HepG2 (cell line): ENCODE measurements around the gene C10orf143. TPM values are rescaled to one million over a fixed set of nuclear protein-coding genes. Genes with fewer than 3 reads are reported as not detected.

Experiments
- ATAC-seq: fragments of 200-7000 bp; cut with Tn5 transposase; 3 replicates; pipeline ENCODE4 v1.9.1; 2020; ENCODE audit warnings: mild to moderate bottlenecking, moderate library complexity
- BruUV-seq: library from RNA; stranded (reverse); fragments of 400-500 nt; replicated peaks from 2 replicates; lab custom pipeline; 2021; lab: Mats Ljungman, UMichigan
- CTCF ChIA-PET: fragments of 300-600 bp; formaldehyde crosslinking; extraction: SDS; loops from one replicate; lab custom pipeline; 2021; ENCODE audit warnings: low total read pairs, inconsistent platforms, low intra/inter-chr PET ratio; lab: Yijun Ruan, JAX
- POLR2A ChIA-PET: fragments of 350-600 bp; sonication (Branson Sonifier 250); formaldehyde crosslinking; loops from one replicate; lab custom pipeline; 2020; ENCODE audit warnings: antibody characterized with exemption, inconsistent platforms; lab: Yijun Ruan, JAX
- DNase-seq: peaks from one replicate; pipeline ENCODE4 v3.0.0-alpha.2; 2015; ENCODE audit warnings: low spot score
- FAIRE-seq: peaks from 3 replicates; lab custom pipeline; 2011; peaks lifted over from hg19 to GRCh38; lab: Jason Lieb, UNC
- H2AFZ ChIP-seq: one replicate; pipeline ENCODE4 v1.6.1; 2011; ENCODE audit warnings: low read length, inconsistent platforms
- H3K27ac ChIP-seq: fragments of 300-600 bp; 3 replicates; pipeline ENCODE4 v1.8.0; 2011; ENCODE audit warnings: mixed run types, mild to moderate bottlenecking, mixed read lengths, low read length, inconsistent platforms; ENCODE audit not compliant: insufficient read depth; ENCODE audit errors: extremely low read length
- H3K27me3 ChIP-seq, 2 experiments: fragments of 200-600 bp in 1 of 2; 2 replicates in 1 of 2; 3 replicates in 1 of 2; pipeline versions ENCODE4 v1.6.0 to v1.8.0; 2011; ENCODE audit warnings: low read length in 2 of 2, mild to moderate bottlenecking in 2 of 2, moderate library complexity in 2 of 2, inconsistent platforms in 1 of 2; ENCODE audit not compliant: insufficient read depth in 2 of 2, control insufficient read depth in 1 of 2
- H3K36me3 ChIP-seq, 2 experiments: fragments of 200-600 bp in 1 of 2; replicated peaks in 1 of 2; 2 replicates in 1 of 2; 3 replicates in 1 of 2; pipeline versions ENCODE4 v1.5.1 to v1.8.0; 2011; ENCODE audit warnings: low read length in 2 of 2, inconsistent platforms in 1 of 2; ENCODE audit not compliant: insufficient read depth in 2 of 2, control insufficient read depth in 1 of 2
- H3K4me1 ChIP-seq: 2 replicates; pipeline ENCODE4 v1.5.1; 2012; ENCODE audit warnings: low read length, inconsistent platforms; ENCODE audit not compliant: insufficient read depth
- H3K4me2 ChIP-seq: 2 replicates; pipeline ENCODE4 v1.6.0; 2011; ENCODE audit warnings: low read depth, low read length, inconsistent platforms
- H3K4me3 ChIP-seq, 3 experiments: fragments of 200-600 bp in 1 of 3; sonication (generic), shearing (Covaris generic) in 1 of 3; replicated peaks in 1 of 3; 2 replicates each; pipeline ENCODE4 v1.5.1; 2011 to 2016; ENCODE audit warnings: low read length in 3 of 3, inconsistent platforms in 2 of 3, low read depth in 2 of 3, mild to moderate bottlenecking in 2 of 3, control low read depth in 1 of 3, mixed read lengths in 1 of 3; ENCODE audit not compliant: insufficient read depth in 1 of 3
- H3K79me2 ChIP-seq: one replicate; pipeline ENCODE4 v1.6.1; 2011; ENCODE audit warnings: low read length, inconsistent platforms; ENCODE audit not compliant: insufficient read depth
- H3K9ac ChIP-seq: 2 replicates; pipeline ENCODE4 v1.6.0; 2011; ENCODE audit warnings: mild to moderate bottlenecking, low read depth, low read length, inconsistent platforms; ENCODE audit not compliant: insufficient read depth
- H3K9me3 ChIP-seq: 2 replicates; pipeline ENCODE4 v1.5.1; 2012; ENCODE audit warnings: mild to moderate bottlenecking, low read length
- H4K20me1 ChIP-seq: 2 replicates; pipeline ENCODE4 v1.6.0; 2011; ENCODE audit warnings: inconsistent platforms, mild to moderate bottlenecking, low read length, moderate library complexity; ENCODE audit not compliant: insufficient read depth
- CBFB ChIP-seq: sonication (generic); formaldehyde crosslinking; IDR thresholded peaks from 2 replicates; pipeline ENCODE4 v1.4.0; 2020; ENCODE audit warnings: missing genetic modification reagents
- JDP2 ChIP-seq: sonication (generic); formaldehyde crosslinking; IDR thresholded peaks from 2 replicates; pipeline ENCODE4 v1.8.1; 2022; ENCODE audit warnings: missing genetic modification reagents, borderline replicate concordance
- NCOA1 ChIP-seq: sonication (generic); formaldehyde crosslinking; IDR thresholded peaks from 2 replicates; pipeline ENCODE4 v1.9.0; 2021; ENCODE audit warnings: missing genetic modification reagents
- NFATC3 ChIP-seq: sonication (generic); formaldehyde crosslinking; IDR thresholded peaks from 2 replicates; pipeline ENCODE4 v1.5.1; 2020; ENCODE audit warnings: mild to moderate bottlenecking, missing genetic modification reagents
- PRPF4 ChIP-seq: fragments of 200-400 bp; formaldehyde crosslinking; IDR thresholded peaks from 2 replicates; pipeline ENCODE4 v1.6.1; 2016; ENCODE audit warnings: low read length, low read depth; ENCODE audit not compliant: poor library complexity, severe bottlenecking
- TGIF2 ChIP-seq: IDR thresholded peaks from 2 replicates; pipeline ENCODE4 v1.6.1; 2016; ENCODE audit warnings: control low read depth, missing compliant biosample characterization
- in situ Hi-C: cut with HindIII; loops from 2 replicates; pipeline ENCODE4 v1.10.0; 2017; ENCODE audit warnings: low pct_unique_long_range_greater_than_20kb; ENCODE audit not compliant: extremely low pct_ligation_motif_present
- intact Hi-C: fragments of 100-400 bp; cut with micrococcal nuclease; formaldehyde crosslinking; loops from one replicate; pipeline ENCODE4 v1.10.0; 2022; ENCODE audit not compliant: unreplicated experiment
- polyA plus RNA-seq, 8 experiments: library from polyadenylated mRNA; depleted of rRNA in 3 of 8; stranded (reverse) in 7 of 8; unstranded in 1 of 8; fragments of >200 nt; fragmentation: Illumina TruSeq in 4 of 8; extraction: Trizol in 4 of 8; gene quantifications; 2 replicates each; pipeline versions ENCODE4 v1.2.1 to v1.2.3, GENCODE V29; 2011 to 2016; ENCODE audit warnings: low read depth in 4 of 8, missing spikeins in 1 of 8, mixed read lengths in 1 of 8; ENCODE audit not compliant: insufficient read depth in 1 of 8
- total RNA-seq, 5 experiments: library from RNA; depleted of rRNA; stranded (reverse); fragments of >200 nt; fragmentation: Illumina TruSeq; extraction: Trizol; gene quantifications; 2 replicates each; pipeline ENCODE4 v1.2.3, GENCODE V29; 2016; ENCODE audit warnings: low read depth in 1 of 5
- TF ChIP-seq, protein P1 (sequence below): sonication (generic); formaldehyde crosslinking; IDR thresholded peaks from 2 replicates; pipeline ENCODE4 v1.5.1; 2020; ENCODE audit warnings: missing genetic modification reagents, mild to moderate bottlenecking, borderline replicate concordance
- TF ChIP-seq, protein P2 (sequence below): sonication (generic); formaldehyde crosslinking; IDR thresholded peaks from 2 replicates; pipeline ENCODE4 v1.8.0; 2022; ENCODE audit warnings: low read depth, missing genetic modification reagents
- TF ChIP-seq, protein P3 (sequence below): sonication (generic); formaldehyde crosslinking; IDR thresholded peaks from 2 replicates; pipeline ENCODE4 v1.5.1; 2020; ENCODE audit warnings: mild to moderate bottlenecking, missing genetic modification reagents, moderate library complexity

C10orf143 gene
- total and polyA plus RNA-seq, 2 of the 13 experiments (the other 11 are each of a cell fraction or from before 2014, with no cell fraction given), result 0.21 to 0.91 TPM

DNA sequence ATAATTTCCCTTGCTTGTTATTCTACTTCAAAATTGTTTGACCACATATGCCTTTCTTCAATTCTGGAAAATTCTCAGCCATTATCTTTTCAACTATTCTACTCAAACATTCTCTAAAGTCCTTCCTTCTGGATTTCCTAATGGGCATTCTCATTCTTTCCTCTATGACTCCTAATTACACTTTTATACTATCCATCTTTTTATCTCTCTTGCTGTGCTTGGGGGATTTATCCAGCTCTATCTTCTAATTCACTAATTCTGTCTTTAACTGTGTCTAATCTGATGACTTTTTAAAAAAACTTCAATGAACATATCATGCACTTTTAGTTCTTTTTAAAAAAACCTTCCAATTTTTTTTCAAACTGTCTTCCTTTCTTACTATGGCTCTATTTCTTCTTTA is 38.4 kb downstream of the C10orf143 start:
- BruUV-seq, result no TSS peak
- no peak for TF ChIP-seq JDP2 (CRISPR knock-in tag)
- TF ChIP-seq, protein P1, sequence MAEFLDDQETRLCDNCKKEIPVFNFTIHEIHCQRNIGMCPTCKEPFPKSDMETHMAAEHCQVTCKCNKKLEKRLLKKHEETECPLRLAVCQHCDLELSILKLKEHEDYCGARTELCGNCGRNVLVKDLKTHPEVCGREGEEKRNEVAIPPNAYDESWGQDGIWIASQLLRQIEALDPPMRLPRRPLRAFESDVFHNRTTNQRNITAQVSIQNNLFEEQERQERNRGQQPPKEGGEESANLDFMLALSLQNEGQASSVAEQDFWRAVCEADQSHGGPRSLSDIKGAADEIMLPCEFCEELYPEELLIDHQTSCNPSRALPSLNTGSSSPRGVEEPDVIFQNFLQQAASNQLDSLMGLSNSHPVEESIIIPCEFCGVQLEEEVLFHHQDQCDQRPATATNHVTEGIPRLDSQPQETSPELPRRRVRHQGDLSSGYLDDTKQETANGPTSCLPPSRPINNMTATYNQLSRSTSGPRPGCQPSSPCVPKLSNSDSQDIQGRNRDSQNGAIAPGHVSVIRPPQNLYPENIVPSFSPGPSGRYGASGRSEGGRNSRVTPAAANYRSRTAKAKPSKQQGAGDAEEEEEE (CRISPR knock-in tag), result no peak
- no peak for TF ChIP-seq TGIF2 (CRISPR knock-in tag)
- TF ChIP-seq, protein P2, sequence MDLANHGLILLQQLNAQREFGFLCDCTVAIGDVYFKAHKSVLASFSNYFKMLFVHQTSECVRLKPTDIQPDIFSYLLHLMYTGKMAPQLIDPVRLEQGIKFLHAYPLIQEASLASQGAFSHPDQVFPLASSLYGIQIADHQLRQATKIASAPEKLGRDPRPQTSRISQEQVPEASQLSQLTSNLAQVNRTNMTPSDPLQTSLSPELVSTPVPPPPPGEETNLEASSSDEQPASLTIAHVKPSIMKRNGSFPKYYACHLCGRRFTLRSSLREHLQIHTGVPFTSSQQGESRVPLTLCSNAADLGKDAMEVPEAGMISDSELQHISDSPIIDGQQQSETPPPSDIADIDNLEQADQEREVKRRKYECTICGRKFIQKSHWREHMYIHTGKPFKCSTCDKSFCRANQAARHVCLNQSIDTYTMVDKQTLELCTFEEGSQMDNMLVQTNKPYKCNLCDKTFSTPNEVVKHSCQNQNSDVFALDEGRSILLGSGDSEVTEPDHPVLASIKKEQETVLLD (CRISPR knock-in tag), result no peak
- no peak for TF ChIP-seq CBFB (CRISPR knock-in tag)
- no peak for TF ChIP-seq PRPF4
- TF ChIP-seq NFATC3 (CRISPR knock-in tag), result no peak
- no peak for TF ChIP-seq NCOA1 (CRISPR knock-in tag)
- TF ChIP-seq, protein P3, sequence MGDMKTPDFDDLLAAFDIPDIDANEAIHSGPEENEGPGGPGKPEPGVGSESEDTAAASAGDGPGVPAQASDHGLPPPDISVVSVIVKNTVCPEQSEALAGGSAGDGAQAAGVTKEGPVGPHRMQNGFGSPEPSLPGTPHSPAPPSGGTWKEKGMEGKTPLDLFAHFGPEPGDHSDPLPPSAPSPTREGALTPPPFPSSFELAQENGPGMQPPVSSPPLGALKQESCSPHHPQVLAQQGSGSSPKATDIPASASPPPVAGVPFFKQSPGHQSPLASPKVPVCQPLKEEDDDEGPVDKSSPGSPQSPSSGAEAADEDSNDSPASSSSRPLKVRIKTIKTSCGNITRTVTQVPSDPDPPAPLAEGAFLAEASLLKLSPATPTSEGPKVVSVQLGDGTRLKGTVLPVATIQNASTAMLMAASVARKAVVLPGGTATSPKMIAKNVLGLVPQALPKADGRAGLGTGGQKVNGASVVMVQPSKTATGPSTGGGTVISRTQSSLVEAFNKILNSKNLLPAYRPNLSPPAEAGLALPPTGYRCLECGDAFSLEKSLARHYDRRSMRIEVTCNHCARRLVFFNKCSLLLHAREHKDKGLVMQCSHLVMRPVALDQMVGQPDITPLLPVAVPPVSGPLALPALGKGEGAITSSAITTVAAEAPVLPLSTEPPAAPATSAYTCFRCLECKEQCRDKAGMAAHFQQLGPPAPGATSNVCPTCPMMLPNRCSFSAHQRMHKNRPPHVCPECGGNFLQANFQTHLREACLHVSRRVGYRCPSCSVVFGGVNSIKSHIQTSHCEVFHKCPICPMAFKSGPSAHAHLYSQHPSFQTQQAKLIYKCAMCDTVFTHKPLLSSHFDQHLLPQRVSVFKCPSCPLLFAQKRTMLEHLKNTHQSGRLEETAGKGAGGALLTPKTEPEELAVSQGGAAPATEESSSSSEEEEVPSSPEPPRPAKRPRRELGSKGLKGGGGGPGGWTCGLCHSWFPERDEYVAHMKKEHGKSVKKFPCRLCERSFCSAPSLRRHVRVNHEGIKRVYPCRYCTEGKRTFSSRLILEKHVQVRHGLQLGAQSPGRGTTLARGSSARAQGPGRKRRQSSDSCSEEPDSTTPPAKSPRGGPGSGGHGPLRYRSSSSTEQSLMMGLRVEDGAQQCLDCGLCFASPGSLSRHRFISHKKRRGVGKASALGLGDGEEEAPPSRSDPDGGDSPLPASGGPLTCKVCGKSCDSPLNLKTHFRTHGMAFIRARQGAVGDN, result no peak

More for the DNA sequence above, 38.4 kb downstream of the C10orf143 start:
- Histone ChIP-seq H3K27ac (no peak overlapping the region), H3K79me2 (no peaks in the 10 kb centered on the region), H3K9me3 (no peaks in the 10 kb centered on the region), H3K4me1 (no peaks in the 10 kb centered on the region), H3K4me3 (no peak overlapping the region), H3K9ac (no peak overlapping the region), H3K27me3 (peaks cover 0 to 1% of the 10 kb centered on the region in 2 experiments; a peak in 1 of 5 replicates), H3K4me2 (no peak overlapping the region), H4K20me1 (no peaks in the 10 kb centered on the region), H3K36me3 (no peaks in the 10 kb centered on the region), H2AFZ (no peak overlapping the region)
- ChIA-PET CTCF (no interaction called here), POLR2A (no interaction called here)
- no peak for DNase-seq
- ATAC-seq, result no peak
- intact Hi-C loops, result no loop called here
- in situ Hi-C loops, result no loop called here
- FAIRE-seq, result no peak
